HG03159 (cell line): ENCODE data around the gene KIF16B.

Experiments
- ATAC-seq: cut with Tn5 transposase; IDR thresholded peaks from one replicate; pipeline ENCODE4 v1.9.1; 2021; ENCODE audit warnings: mild to moderate bottlenecking, moderate library complexity; ENCODE audit not compliant: unreplicated experiment

KIF16B gene

GRCh38 chr20:16483024-16483423 is 90.2 kb downstream of the KIF16B start:
- no peak for ATAC-seq

GRCh38 chr20:16481977-16482376 is 91.3 kb downstream of the KIF16B start:
- ATAC-seq, result no peak

- ATAC-seq, result no peak
These were observed 93.6 kb downstream of the KIF16B start for GRCh38 chr20:16479666-16480065.

GRCh38 chr20:16477632-16478031 is 95.6 kb downstream of the KIF16B start:
- no peak for ATAC-seq

GRCh38 chr20:16476032-16476431 is 97.2 kb downstream of the KIF16B start:
- peak; percentile 64 for ATAC-seq

- ATAC-seq, result no peak
These were observed 98.0 kb downstream of the KIF16B start for GRCh38 chr20:16475225-16475624.

GRCh38 chr20:16474363-16474762 is 98.9 kb downstream of the KIF16B start:
- ATAC-seq, result no peak

GRCh38 chr20:16472045-16472872 is 101.0 kb downstream of the KIF16B start:
- ATAC-seq, result no peak

GRCh38 chr20:16469395-16469905 is 103.8 kb downstream of the KIF16B start:
- no peak for ATAC-seq

GRCh38 chr20:16462711-16463110 is 110.5 kb downstream of the KIF16B start:
- no peak for ATAC-seq

GRCh38 chr20:16459019-16459700 is 114.1 kb downstream of the KIF16B start:
- no peak for ATAC-seq

GRCh38 chr20:16457514-16457913 is 115.7 kb downstream of the KIF16B start:
- ATAC-seq, result no peak

- no peak for ATAC-seq
These were observed 117.9 kb downstream of the KIF16B start for GRCh38 chr20:16455324-16455723.

GRCh38 chr20:16451982-16452381 is 121.3 kb downstream of the KIF16B start:
- ATAC-seq, result no peak

GRCh38 chr20:16451001-16451400 is 122.2 kb downstream of the KIF16B start:
- no peak for ATAC-seq

GRCh38 chr20:16446991-16447390 is 126.3 kb downstream of the KIF16B start:
- ATAC-seq, result no peak

GRCh38 chr20:16446246-16446645 is 127.0 kb downstream of the KIF16B start:
- ATAC-seq, result no peak

GRCh38 chr20:16445482-16445881 is 127.8 kb downstream of the KIF16B start:
- ATAC-seq, result no peak

- no peak for ATAC-seq
These were observed 129.0 kb downstream of the KIF16B start for GRCh38 chr20:16444057-16444777.

GRCh38 chr20:16441546-16442164 is 131.6 kb downstream of the KIF16B start:
- ATAC-seq, result no peak

- ATAC-seq, result no peak
These were observed 132.6 kb downstream of the KIF16B start for GRCh38 chr20:16440686-16441085.
